GM12891 (cell line): Measurements from ENCODE around the gene BRMS1.

ENCODE experiments used
- PAX5 ChIP-seq: IDR thresholded peaks from 2 replicates; pipeline ENCODE4 v1.6.1; 2011; ENCODE audit warnings: low read length, moderate library complexity, mild to moderate bottlenecking; ENCODE audit not compliant: insufficient read depth, severe bottlenecking
- POLR2AphosphoS5 ChIP-seq: IDR thresholded peaks from 2 replicates; pipeline ENCODE4 v1.6.1; 2011; ENCODE audit warnings: low read depth, low read length, control low read depth

- TF ChIP-seq POLR2AphosphoS5 (no peak), PAX5 (no peak)
Observed at GRCh38 chr11:66297610-66298009, 47.3 kb downstream of the BRMS1 start.
